Stimulated activated CD4-positive, alpha-beta T cell treated with anti-CD3 and anti-CD28 coated beads, Interleukin-12 subunit alpha, Interleukin-12 subunit beta, amount 100 ng/mL, for 24 hours (primary cell): ENCODE results near the gene YEATS4.

Experiments used
- DNase-seq, 2 experiments: peaks; one replicate each; pipeline ENCODE4 v3.0.0-alpha.2; 2020; ENCODE audit warnings: low read depth in 2 of 2

YEATS4 gene

DNA sequence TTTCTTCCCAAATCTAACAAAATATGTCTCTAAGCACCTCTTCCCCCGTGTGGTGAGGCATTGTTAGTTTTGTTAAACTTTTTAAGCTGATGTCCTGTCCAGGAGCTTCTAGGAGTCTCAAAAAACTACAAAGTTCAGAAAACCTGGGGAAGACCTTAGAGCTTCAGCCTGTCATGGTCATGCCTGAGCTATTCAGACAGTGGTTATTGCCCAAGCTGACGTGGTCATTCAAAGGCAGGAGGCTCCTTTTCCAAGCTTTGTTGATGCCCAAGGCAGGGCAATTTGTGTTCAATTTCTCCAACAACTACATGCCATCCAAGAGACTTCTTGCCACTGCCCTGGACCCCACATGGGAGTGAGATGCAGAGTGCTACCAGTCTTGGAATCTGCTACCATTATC, 17.1 kb upstream of the YEATS4 start:
- DNase-seq, result no peak

DNA sequence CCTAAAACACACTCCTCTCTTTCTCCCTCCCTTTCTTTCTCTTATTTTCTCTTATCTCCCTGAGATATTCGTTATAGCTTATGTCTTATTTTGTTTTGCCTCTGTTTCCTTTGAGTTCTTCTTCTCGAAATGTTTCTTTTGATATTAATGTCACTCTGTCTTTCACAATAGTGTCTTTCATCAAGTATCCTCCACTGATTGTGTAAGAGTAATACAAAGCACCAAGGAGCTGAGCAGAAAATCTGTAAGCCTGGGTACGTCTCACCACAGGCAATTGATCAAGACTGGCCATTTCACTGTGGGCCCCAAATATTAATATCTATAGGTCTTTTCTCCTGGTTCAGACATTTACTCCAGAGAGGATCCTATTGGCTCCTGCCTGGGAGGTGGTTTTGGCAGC, 16.2 kb upstream of the YEATS4 start:
- DNase-seq, result no peak

DNA sequence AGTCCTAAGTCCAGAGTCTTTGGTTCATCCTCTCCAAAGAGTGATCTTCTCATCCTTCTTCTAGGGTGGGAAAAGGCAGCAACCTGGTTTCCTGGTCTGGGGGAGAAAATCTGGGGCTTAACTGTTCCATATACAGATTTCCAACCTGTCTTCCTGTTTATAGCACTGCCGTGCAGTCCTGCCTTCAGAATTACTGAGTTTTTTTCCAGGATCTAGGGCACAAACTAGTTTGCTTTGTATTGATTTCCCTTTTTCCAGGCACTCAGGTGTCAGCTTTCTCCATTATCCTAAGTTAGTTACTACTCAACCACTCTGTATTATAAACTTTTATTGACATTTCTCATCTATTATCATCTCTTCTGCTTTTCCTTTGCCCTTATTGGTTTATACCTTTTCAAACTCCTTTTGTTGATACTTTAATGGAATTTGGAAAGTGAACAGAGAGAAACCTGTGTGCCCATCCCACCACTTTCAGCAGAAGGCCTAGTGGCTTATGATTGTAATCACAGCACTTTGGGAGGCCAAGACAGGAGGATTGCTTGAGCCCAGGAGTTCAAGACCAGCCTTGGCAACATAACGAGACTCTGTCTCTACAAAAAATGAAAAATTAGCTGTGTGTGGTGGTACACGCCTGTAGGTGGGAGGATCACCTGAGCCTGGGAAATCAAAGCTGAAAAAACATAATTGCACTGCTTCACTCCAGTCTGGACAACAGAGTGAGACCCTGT, 15.5 kb upstream of the YEATS4 start:
- no peak for DNase-seq

DNA sequence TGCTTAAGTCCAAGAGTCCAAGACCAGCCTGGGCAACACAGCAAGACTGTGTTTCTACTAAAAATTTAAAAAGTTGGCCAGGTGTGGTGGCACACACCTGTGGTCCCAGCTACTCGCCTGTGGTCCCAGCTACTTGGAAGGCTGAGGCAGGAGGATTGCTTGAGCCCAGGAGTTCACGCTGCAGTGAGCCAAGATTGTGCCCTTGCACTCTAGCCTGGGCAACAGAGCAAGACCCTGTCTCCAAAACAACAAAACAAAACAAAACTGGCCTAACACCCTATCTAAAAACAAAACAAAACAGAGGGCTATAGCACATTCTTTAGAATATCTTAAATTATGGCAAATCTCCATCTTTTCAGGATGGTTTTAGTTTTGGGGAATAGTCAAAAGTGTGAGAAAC, 14.5 kb upstream of the YEATS4 start:
- DNase-seq, result no peak

DNA sequence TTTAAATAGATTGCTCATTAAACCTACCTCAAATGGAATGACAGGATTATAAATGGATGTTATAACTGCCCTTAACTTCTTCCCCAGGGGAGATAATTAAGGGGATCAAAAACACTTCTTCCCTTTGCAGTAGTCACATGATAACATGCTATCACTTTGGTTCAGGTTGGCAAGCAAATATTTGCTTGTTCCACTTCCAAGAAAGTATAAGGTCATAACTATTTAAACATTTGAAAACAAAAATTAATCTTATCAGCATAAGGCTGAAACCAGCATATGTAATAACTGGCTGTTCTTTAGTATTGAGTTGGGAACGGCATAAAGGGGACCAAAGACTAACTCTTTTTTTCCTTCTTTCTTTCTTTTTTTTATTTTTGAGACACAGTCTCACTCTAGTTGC, 13.8 kb upstream of the YEATS4 start:
- DNase-seq, result no peak

DNA sequence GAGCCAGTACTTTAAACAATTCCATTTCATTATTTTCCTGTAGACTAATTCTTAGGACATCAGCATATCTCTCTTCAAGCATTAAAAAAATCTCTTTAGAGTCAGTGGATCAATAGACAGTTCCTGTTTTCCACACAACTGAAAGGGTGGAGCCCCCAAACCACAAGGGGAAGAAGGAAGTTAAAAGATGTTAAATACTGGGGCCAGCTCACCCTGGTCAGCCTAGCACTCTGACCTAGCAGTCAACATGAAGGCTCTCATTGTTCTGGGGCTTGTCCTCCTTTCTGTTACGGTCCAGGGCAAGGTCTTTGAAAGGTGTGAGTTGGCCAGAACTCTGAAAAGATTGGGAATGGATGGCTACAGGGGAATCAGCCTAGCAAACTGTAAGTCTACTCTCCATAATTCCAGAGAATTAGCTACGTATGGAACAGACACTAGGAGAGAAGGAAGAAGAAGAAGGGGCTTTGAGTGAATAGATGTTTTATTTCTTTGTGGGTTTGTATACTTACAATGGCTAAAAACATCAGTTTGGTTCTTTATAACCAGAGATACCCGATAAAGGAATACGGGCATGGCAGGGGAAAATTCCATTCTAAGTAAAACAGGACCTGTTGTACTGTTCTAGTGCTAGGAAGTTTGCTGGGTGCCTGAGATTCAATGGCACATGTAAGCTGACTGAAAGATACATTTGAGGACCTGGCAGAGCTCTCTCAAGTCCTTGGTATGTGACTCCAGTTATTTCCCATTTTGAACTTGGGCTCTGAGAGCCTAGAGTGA, 11.2 kb upstream of the YEATS4 start, which contains the start of gene LYZ:
Gene LYZ (plus strand): TSS at position 220 of the 777 bp plus-strand sequence. CDS start 28 bp downstream, at position 248.
- no peak for DNase-seq

DNA sequence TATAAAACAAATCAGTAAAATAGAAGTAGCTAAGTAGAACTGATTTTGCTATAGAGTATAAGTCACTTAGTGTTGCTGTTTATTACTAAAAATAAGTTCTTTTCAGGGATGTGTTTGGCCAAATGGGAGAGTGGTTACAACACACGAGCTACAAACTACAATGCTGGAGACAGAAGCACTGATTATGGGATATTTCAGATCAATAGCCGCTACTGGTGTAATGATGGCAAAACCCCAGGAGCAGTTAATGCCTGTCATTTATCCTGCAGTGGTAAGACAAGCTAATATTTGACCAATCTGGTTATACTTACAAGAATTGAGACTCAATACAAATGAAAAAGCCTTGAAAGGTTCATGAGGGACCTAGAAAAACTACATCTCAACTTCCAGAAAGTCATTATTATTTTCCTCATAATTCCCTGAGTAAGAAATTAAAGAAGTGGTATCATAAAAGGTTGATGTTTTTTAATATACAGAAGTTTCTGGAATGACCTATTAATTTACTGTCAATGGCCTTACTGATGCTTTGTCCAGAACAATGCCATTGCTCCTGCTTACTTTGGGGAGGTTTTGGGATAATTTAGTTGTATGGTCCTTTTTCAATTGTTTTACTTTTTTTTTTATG, 9.4 kb upstream of the YEATS4 start:
- DNase-seq, result no peak

GRCh38 chr12:69350777-69351176, 8.8 kb upstream of the YEATS4 start:
- DNase-seq, result no peak

DNA sequence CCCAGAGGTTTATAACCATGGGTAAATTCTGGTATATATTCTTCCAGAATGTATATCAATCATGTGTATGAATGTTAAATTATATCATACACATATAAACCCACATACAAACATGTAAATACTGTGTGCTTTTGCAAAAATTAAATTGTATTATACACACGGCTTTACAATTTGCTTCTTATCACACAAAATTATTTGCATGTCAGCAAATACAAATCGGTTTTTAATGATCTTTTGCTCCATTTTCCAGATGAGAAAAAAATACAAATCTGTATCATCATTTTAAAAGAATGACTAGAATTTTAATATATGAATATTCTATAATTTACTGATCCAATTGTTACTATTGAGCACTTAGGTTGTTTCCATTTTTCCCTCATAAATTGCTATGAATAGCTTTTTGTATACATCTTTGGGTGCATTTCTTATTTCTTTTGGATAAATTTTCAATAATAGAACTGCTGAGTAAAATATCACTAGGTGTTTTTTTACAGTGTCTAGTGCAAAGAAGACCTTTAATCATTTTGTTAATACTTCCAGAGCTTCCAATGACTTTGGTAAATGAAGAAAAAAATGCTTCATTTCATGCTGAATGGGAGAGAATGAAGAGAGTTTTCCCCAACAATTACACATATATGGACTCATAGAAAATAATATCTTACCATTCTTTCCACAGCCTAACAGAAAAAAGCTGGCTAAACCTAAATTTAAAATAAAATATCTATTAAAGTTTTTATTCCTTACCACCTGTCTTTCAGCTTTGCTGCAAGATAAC, 7.9 kb upstream of the YEATS4 start:
- no peak for DNase-seq

DNA sequence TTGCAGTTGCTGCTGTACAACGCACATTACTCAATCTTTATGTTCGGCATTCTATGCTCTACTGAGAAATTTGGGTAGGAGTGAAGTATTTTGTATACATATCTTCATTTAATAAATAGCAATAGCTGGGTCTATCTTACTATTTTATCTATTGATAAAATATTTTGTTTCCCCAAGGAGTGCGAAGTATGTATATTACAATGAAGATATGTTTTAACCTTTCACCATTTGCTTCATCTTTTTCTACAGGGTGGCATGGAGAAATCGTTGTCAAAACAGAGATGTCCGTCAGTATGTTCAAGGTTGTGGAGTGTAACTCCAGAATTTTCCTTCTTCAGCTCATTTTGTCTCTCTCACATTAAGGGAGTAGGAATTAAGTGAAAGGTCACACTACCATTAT, 6.6 kb upstream of the YEATS4 start:
- no peak for DNase-seq

DNA sequence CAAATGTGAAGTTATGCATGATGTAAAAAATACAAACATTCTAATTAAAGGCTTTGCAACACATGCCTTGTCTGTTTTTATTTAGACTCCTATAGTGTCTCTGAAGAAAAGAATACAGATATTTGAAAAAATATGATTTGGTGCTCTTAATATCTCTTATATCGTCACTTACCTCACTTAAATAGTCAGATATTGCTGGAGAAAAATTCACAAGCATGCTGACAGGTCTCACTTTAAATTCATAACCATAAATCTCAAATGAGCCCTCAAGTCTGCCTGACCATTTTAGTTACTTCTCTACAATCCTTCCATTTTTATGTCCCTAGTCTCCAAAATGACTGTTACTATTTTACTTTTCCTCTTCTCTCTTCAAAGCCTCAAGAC, 5.4 kb upstream of the YEATS4 start:
- no peak for DNase-seq

DNA sequence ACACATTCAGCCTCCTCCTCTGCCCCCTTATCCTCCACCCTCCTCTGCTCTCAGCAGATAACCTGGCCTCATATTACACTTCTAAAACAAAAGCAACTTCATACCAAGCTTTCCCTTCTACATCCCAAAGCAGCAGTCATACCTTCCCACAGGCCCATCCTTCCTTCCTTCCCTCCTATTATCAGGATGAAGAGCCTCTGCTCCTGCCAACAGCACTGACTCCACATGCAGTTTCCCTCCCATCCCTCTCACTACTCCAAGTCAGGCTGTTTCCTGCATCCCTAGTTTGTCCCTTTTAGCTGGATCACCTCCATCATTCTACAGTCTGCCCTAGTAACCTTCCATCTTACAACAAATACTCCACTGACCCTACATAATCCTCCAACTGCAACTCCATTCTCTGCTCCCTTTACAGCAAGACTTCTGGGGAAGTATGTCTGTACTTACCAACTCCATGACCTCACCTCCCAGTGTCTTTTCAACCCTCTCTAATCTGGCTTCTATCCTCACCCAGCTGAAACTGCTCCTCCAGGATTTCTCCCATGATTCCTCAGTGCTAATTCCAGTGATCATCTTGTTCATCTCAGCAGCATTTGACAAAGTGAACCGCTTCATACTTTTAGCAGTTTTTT, 4.9 kb upstream of the YEATS4 start:
- DNase-seq, result no peak

GRCh38 chr12:69355363-69356028, 4.0 kb upstream of the YEATS4 start:
- DNase-seq, result no peak

DNA sequence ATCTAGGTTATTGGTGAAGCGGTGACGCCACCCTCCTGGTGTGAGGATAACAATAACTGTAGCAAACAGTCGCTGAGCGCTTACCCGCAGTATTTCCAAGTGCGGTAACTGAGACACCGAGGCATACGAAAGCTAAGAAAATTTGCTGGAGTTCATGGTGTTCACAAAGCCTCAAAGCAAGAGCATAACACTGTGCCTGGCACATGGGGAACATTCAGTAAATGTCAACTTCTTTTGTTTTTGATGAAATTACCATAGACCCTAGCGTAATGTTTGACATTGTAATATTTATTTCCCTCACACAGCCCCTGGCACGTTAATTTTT, 767 bp downstream of the YEATS4 start:
- no peak for DNase-seq

- DNase-seq, result no peak
These were observed 7.3 kb downstream of the YEATS4 start for GRCh38 chr12:69366796-69367195.

GRCh38 chr12:69368171-69368570, 8.6 kb downstream of the YEATS4 start:
- no peak for DNase-seq

DNA sequence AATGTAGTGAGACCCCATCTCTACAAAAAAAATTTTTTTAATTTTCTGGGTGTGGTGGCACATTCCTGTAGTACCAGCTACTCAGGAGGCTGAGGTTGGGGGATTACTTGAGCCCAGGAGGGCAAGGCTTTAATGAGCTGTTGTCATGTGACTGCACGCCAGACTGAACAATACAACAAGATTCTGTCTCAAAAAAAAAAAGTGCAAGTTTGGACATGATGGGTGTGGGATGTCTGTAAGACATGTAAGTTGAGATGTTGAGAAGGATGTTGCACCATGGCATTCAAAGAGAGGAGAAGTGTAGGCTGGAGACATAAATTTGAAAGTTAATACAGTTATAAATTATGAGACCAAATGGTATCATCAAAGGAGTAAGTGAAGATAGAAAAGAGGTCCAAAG, 23.5 kb downstream of the YEATS4 start:
- DNase-seq, result no peak

GRCh38 chr12:69385038-69385437, 25.5 kb downstream of the YEATS4 start:
- no peak for DNase-seq

DNA sequence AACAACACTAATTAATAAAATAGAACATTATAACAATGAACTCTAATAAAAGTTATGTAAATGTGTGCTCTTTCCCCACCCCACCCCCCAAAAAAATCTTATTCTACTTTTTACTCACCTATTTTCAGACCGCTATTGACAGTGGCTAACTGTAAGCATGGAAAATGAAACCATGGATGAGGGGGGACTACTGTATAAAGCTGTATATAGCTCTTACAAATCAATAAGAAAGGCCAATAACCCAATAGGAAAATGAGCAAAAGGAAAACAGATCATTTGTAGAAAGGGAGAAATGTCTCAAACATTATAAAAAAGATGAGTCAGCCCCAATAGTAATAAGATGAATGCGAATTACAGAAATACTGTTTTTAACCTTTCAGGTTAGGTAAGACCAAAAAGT, 27.4 kb downstream of the YEATS4 start:
- no peak for DNase-seq

DNA sequence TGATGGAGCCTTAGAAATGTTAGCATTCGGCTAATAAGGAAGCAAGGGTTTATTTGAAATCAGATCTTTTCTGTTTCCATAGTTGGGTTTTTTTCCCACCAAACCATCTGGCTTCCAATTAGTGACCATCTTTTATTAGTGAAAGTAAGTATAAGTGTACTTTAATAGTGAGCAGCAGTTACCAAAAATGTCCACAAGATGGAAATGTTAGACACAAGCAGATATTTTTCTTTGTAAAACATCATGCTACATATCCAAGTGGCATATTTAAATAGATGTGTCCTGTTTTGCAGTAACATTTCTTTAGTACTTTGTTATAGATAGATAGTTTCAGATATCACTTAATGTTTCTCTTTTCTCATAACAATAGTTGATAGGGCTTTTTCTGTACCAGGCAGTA, 28.8 kb downstream of the YEATS4 start:
- no peak for DNase-seq

GRCh38 chr12:69389831-69390230, 30.3 kb downstream of the YEATS4 start:
- no peak for DNase-seq
